Dedifferentiated amniotic fluid mesenchymal stem cell (primary cell): ENCODE results near the gene RHBG.
A peak's percentile ranks its signal among the peaks of the same experiment; 100 is the strongest.
"Not testable (repeated sequence)": the region's sequence is repeated elsewhere in the genome, so short reads cannot be mapped to it uniquely, and the experiment has no call there.

Source experiments
- DNase-seq: peaks from one replicate; pipeline ENCODE4 v3.0.0-alpha.2; 2016; ENCODE audit errors: extremely low spot score

The RHBG gene

DNA sequence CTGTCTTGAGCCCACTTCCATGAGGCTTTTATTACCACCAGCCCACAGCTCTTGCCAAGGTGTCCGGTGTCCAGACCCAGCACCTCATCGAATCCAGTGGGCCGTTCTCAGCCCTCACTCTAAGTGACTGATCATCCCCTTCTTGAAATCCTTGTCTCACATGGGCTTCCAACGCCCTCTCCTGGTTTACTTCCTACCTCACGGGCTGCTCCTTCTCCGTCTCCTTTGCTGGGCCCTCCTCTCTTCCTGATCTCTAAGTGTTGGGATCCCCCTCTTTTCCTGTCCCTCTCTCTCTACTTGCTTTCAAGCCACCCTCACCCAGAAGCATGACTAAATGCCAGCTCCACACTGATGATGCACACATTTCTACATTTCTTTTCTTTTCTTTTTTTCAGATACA lies 9.0 kb upstream of the RHBG start:
- DNase-seq = no peak

DNA sequence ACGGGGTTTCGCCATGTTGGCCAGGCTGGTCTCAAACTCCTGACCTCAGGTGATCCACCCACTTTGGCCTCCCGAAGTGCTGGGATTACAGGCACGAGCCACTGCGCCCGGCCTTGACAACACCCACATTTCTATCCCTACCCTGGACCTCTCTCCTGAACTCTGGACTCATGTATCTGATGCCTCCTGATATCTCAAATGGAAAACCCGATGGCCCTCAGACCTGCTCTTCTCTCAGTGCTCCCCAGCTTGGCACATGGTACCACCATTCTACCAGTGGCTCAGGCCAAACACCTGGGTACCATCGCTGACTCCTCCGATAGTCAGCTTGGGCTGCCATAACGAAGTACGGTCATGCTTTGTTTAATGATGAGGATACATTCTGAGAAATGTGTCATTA lies 8.5 kb upstream of the RHBG start:
- no peak for DNase-seq

DNA sequence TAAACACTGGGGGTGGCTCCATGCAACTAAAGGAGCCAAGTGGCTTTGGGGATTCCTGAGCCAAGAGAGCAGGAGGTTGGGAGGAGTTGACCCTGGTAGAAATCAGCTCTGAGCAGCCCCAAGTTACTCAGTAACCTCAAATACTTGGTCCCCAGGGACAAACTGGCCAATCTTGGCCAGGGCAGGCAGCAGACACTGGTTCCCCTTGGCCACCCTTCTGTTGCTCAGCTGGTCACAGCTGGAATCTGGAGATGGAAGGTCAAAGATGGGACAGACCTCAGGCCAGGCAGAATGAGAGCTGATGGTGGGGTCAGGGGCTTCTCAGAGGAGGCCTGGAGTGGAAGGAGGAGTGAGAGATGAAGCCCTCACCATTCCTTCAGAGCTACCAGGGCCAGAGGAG lies 3.3 kb upstream of the RHBG start:
- DNase-seq = no peak

DNA sequence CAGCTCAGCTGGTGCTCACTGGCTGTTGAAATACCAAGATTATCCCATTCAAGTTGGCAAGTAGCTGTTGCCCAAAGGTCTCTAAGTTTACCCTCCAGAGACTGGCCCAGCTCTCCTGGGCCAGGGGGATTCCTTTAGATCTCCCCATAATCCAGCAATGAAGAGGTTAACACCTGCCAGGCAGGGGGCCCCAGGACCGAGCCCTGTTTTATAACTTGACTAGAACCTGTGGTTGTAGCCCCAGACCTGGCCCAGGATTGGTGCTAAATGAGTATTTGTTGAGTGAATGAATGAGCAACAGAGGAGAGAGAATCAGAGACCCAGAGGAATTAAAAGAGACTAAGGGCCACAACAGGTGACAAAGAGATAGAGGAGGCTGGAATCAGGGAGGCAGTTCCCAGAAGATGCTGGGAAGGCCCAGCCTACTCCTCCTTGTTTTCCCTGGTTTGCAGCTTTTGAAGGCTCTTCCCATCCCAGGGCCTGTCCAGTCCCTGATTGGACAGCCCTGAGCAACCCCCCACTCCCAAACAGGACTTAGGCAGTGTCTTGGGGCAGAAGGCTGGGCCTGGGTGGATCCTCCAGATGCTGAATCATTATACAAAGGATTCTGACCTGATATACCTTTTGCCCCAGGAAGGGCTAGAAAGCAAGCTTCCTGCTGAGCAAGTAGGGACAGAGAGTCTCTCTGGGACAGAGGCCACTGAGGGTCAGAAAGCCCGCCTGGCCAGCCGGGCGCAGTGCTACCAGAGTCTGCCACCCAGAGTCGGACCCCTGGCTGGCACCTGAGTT lies 2.4 kb upstream of the RHBG start:
- no peak for DNase-seq

GRCh38 chr1:156367383-156368156 lies 1.4 kb upstream of the RHBG start:
- DNase-seq = no peak

GRCh38 chr1:156368157-156368658 lies 803 bp upstream of the RHBG start:
- DNase-seq = no peak

- not testable (repeated sequence) for DNase-seq
These were observed 775 bp downstream of the RHBG start for GRCh38 chr1:156369685-156370286.

DNA sequence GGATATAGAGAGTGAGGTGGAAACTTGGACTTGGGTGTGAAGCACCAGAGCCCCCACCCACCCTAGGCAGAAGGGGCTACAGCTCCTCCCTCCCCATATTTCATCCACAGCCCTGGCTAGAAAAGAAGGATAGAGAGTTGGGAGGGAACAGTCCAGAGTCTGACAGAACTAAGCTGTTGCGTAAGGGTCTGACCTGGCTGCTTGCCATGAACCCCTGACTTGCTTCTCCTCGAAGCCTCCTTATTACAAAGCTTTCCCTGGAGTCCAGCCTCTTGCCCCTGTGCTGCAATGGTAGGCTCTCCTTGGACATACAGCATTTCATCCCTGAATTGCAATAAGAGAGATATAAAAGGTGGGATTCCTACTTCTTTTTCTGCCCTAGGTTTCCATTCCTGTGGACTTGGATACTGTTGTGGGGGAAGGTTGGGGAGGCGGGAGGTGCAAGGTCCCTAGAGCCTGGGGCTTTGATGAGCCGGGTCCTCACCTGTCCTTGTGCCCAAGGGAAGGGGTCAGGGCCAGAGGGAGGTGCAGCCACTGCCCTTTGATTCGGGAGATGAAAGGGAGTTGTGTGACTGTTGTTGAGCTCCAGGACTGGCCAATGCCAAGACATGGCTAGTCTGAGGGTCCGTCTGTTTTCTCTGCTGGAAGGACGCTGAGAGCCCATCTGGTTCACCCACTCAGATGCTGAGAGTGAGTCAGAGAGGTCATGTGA lies 2.7 kb downstream of the RHBG start:
- no peak for DNase-seq

GRCh38 chr1:156372265-156372586 lies 3.2 kb downstream of the RHBG start:
- DNase-seq = no peak

- DNase-seq = no peak
These were observed 3.9 kb downstream of the RHBG start for GRCh38 chr1:156372876-156373275.

DNA sequence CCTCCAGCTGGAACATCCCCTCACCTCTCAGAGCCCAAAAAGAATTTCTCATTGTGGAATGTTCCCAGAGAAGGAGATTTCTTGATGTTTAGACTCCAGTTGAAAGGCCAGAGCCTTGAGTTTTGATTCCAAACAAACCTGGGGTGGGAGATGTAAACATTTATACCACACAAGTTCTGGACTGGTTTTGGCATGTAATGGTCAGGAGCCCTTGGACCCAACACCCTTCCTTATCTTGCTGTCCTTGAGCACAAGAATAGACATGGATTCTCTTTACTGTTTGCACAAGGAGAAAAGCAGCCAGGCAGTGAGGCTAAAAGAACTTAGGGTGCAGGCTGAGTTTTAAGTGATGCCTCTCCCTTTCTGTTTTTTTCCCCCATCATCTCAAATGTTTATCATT lies 4.5 kb downstream of the RHBG start:
- DNase-seq = no peak

- no peak for DNase-seq
These were observed 7.1 kb downstream of the RHBG start for GRCh38 chr1:156376146-156376545.

DNA sequence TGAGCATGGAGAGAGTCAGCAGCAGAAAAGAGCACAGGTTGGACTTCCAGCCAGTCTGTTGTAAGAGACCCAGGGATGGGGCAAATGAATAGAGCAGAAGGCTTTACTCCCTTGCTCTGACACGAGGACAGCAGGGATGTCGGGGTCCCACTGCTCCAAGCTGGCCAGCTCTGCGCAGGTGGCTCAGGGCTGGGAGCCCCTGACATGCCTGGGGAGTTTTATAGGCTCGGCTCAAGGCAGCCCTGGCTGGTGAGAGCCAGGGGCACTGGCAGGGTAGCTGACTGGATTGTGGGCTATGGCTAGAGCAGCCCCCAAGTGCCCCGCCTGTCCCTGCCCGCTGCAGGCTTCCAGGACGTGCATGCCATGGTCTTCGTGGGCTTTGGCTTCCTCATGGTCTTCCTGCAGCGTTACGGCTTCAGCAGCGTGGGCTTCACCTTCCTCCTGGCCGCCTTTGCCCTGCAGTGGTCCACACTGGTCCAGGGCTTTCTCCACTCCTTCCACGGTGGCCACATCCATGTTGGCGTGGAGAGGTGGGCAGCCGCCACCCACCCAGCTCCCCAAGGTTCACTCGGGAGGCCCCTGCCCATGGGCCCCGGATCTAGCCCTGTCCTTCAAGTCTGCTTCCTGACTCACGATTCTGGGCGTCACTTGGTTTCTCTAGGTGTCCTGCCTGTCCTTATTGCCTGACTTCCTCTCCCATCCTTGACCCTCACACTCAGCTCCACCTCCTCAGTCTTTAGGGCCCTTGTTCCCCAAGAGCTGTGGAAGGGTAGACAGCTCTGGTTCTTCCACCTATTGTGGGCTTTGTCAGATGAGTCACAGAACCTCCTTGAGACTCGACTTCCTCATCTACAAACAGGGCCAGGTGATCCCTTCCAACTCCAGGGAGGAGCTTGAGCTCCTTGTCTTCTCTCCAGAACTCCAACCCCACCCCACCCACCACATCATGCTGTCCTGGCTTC lies 8.2 kb downstream of the RHBG start:
- DNase-seq = no peak

DNA sequence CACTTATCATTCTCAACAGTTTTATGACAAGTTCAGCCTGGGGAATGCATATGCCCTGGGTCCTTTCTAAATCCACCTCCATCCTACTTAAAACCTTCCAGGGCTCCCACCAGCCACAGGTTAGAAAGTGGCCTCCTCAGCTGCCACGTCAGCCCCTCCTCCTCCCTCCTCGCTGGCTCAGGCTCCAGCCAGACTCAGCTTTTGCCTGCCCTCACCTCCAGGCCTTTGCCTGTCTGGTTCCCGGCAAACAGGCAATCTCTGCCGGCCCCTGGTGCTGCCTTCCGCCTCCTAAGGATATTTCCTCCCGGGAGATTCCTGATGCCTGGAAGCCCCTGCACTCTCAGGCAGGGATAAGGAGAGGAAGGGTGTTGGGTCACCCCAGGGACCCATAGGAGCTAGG lies 9.5 kb downstream of the RHBG start:
- no peak for DNase-seq

- no peak for DNase-seq
These were observed 10.6 kb downstream of the RHBG start for GRCh38 chr1:156379420-156380165.

DNA sequence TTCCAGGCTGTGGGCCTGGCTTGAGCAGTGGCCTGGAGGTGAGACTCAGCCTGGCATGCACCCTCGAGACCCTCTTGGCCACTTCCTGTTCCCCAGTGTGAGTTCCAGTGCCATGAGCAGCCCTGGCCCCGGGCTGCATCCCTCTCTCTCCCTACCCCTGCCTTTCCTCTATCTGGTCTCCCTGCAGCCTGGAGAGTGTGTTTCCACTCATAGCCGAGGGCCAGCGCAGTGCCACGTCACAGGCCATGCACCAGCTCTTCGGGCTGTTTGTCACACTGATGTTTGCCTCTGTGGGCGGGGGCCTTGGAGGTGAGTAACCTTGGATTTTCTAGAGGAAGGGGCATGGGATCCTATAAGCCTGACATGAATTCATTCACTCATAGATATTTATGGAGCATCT lies 13.6 kb downstream of the RHBG start:
- no peak for DNase-seq

GRCh38 chr1:156383023-156383422 lies 14.0 kb downstream of the RHBG start:
- peak; percentile 19 for DNase-seq

GRCh38 chr1:156384007-156384406 lies 15.0 kb downstream of the RHBG start:
- no peak for DNase-seq

DNA sequence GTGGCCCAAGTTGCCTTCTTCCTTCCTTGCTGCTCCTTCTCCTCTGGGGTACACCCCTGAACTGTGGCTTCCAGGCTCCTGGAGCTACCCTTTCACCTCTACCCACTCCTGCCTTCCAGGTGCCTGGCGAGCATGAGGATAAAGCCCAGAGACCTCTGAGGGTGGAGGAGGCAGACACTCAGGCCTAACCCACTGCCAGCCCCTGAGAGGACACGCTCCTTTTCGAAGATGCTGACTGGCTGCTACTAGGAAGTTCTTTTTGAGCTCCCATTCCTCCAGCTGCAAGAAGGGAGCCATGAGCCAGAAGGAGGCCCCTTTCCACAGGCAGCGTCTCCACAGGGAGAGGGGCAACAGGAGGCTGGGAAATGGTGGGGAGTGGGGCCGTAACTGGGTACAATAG lies 15.6 kb downstream of the RHBG start:
- no peak for DNase-seq

GRCh38 chr1:156385534-156386031 lies 16.6 kb downstream of the RHBG start:
- DNase-seq = peak; percentile 58
